GM20000 (cell line): Measurements from ENCODE around the gene PROSER3.
"Not testable (repeated sequence)": the region's sequence is repeated elsewhere in the genome, so short reads cannot be mapped to it uniquely, and the experiment has no call there.

Source experiments
- DNase-seq: peaks from one replicate; pipeline ENCODE4 v3.0.0; 2012; ENCODE audit warnings: low spot score
- TF ChIP-seq, protein P1 (sequence below): IDR thresholded peaks from 2 replicates; pipeline ENCODE4 v1.5.1; 2012; ENCODE audit warnings: mild to moderate bottlenecking, control low read depth; ENCODE audit errors: extremely low read depth, missing control alignments

The PROSER3 gene

GRCh38 chr19:35719402-35720162 lies 38.4 kb upstream of the PROSER3 start:
- TF ChIP-seq, protein P1, sequence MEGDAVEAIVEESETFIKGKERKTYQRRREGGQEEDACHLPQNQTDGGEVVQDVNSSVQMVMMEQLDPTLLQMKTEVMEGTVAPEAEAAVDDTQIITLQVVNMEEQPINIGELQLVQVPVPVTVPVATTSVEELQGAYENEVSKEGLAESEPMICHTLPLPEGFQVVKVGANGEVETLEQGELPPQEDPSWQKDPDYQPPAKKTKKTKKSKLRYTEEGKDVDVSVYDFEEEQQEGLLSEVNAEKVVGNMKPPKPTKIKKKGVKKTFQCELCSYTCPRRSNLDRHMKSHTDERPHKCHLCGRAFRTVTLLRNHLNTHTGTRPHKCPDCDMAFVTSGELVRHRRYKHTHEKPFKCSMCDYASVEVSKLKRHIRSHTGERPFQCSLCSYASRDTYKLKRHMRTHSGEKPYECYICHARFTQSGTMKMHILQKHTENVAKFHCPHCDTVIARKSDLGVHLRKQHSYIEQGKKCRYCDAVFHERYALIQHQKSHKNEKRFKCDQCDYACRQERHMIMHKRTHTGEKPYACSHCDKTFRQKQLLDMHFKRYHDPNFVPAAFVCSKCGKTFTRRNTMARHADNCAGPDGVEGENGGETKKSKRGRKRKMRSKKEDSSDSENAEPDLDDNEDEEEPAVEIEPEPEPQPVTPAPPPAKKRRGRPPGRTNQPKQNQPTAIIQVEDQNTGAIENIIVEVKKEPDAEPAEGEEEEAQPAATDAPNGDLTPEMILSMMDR, result no peak
- DNase-seq, result no peak

GRCh38 chr19:35720163-35720524 lies 37.8 kb upstream of the PROSER3 start:
- TF ChIP-seq, protein P1, result no peak
- DNase-seq, result no peak

GRCh38 chr19:35720648-35721047 lies 37.3 kb upstream of the PROSER3 start:
- TF ChIP-seq, protein P1, result no peak
- no peak for DNase-seq

DNA sequence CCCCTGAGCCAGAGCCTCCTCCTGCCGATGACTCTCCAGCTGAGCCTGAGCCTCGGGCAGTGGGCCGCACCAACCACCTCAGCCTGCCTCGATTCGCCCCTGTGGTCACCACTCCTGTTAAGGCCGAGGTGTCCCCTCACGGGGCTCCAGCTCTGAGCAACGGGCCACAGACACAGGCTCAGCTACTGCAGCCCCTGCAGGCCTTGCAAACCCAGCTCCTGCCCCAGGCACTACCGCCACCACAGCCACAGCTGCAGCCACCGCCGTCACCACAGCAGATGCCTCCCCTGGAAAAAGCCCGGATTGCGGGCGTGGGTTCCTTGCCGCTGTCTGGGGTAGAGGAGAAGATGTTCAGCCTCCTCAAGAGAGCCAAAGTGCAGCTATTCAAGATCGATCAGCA lies 36.6 kb upstream of the PROSER3 start:
- no peak for DNase-seq
- TF ChIP-seq, protein P1, result no peak

- TF ChIP-seq, protein P1, result no peak
- no peak for DNase-seq
Observed at GRCh38 chr19:35722461-35722860, 35.5 kb upstream of the PROSER3 start.

GRCh38 chr19:35722897-35723296 lies 35.1 kb upstream of the PROSER3 start:
- no peak for DNase-seq
- TF ChIP-seq, protein P1, result no peak

DNA sequence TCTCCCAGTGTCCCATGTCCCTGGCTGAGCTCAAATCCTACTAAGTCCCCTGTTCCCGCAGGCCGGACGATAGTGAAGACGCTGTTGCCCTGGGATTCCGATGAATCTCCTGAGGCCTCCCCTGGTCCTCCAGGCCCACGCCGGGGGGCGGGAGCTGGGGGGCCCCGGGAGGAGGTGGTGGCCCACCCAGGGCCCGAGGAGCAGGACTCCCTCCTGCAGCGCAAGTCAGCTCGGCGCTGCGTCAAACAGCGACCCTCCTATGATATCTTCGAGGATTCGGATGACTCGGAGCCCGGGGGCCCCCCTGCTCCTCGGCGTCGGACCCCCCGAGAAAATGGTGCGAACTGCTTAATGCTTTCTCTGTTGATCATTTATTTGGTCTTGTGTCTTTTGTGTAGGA lies 34.3 kb upstream of the PROSER3 start:
- DNase-seq, result no peak
- TF ChIP-seq, protein P1, result no peak

- not testable (repeated sequence) for DNase-seq
Observed at GRCh38 chr19:35724132-35724531, 33.8 kb upstream of the PROSER3 start.
